ENCODE measurements around the gene BTNL9.

DNA sequence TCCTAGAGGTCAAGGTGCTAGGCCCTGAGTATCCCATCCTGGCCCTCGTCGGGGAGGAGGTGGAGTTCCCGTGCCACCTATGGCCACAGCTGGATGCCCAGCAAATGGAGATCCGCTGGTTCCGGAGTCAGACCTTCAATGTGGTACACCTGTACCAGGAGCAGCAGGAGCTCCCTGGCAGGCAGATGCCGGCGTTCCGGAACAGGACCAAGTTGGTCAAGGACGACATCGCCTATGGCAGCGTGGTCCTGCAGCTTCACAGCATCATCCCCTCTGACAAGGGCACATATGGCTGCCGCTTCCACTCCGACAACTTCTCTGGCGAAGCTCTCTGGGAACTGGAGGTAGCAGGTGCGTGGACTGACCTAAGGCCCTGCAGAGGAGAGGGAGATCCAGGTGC, 7.9 kb downstream of the BTNL9 start:
- TF ChIP-seq CTCF (conservative IDR thresholded peaks at IDR 0.05; ENCODE audit: low read depth, low read length) (no peak), EZH2 (IDR thresholded peaks at IDR 0.05; ENCODE audit: borderline replicate concordance, low read depth, low read length, poor library complexity, severe bottlenecking) (no peak)

Measured in A673 (cell line).